ENCODE measurements around the gene CCNF. TPM values are rescaled to one million over a fixed set of nuclear protein-coding genes. Genes with fewer than 3 reads are reported as not detected.
"Not testable (repeated sequence)": the region's sequence is repeated elsewhere in the genome, so short reads cannot be mapped to it uniquely, and the experiment has no call there.

CCNF gene
- total RNA-seq = 1 to 10 TPM; 1.2 to 2.5 (median 1.8) TPM

- TF ChIP-seq CTCF (IDR thresholded peaks at IDR 0.05) (peak in 3 of 6 experiments; percentile 16 to 23 (median 19)), POLR2A (IDR thresholded peaks at IDR 0.05) (peak; percentile 41 to 57)
- WGBS, 2 donors = 0% methylated on average over 5 to 11 of the region's 103 CpGs
- DNase-seq = peak; percentile 97
- Histone ChIP-seq H3K4me1 (peaks cover 6 to 18% of the 10 kb centered on the region in 2 donors), H3K9me3 (no peaks in the 10 kb centered on the region), H3K36me3 (no peaks in the 10 kb centered on the region), H3K27me3 (no peaks in the 10 kb centered on the region), H3K4me3 (replicated peaks in 1 of 3) (peak within 1 kb of the TSS; percentile 33 to 86 (median 49)), H3K27ac (peak within 1 kb of the TSS in 2 of 3 donors; percentile 5 to 42)
- intact Hi-C loops (cut with DNase I) = loop anchor here (5.0 to 10.0 kb wide), 4 partner anchors 73 to 234 kb away; partner anchors contain the start of genes CASKIN1 and RNPS1
Observed at GRCh38 chr16:2429034-2429770, at the start of gene CCNF. TSS of gene CCNF (plus strand) at chr16:2429447. CDS start at chr16:2429482, 35 bp downstream.

GRCh38 chr16:2383501-2383900 lies 45.7 kb upstream of the CCNF start:
- Histone ChIP-seq H3K27ac (no peak overlapping the region), H3K4me3 (replicated peaks in 1 of 3) (no peak overlapping the region), H3K27me3 (no peaks in the 10 kb centered on the region), H3K9me3 (no peaks in the 10 kb centered on the region), H3K4me1 (no peaks in the 10 kb centered on the region), H3K36me3 (no peaks in the 10 kb centered on the region)
- intact Hi-C loops (cut with DNase I) = no loop called here
- TF ChIP-seq POLR2A (IDR thresholded peaks at IDR 0.05) (no peak), CTCF (IDR thresholded peaks at IDR 0.05) (no peak)
- WGBS, 2 donors = 96 to 97% methylated on average over 1 of the region's 1 CpG
- DNase-seq = no peak

- Histone ChIP-seq H3K27me3 (no peaks in the 10 kb centered on the region), H3K4me1 (no peaks in the 10 kb centered on the region), H3K9me3 (no peaks in the 10 kb centered on the region), H3K4me3 (replicated peaks in 1 of 3) (no peak overlapping the region), H3K27ac (no peak overlapping the region), H3K36me3 (no peaks in the 10 kb centered on the region)
- WGBS, 2 donors = 36 to 46% methylated on average over 2 of the region's 2 CpGs
- intact Hi-C loops (cut with DNase I) = no loop called here
- DNase-seq = no peak
- TF ChIP-seq POLR2A (IDR thresholded peaks at IDR 0.05) = no peak
- no peak for TF ChIP-seq CTCF (IDR thresholded peaks at IDR 0.05)
Observed at GRCh38 chr16:2384426-2384825, 44.8 kb upstream of the CCNF start.

- TF ChIP-seq POLR2A (IDR thresholded peaks at IDR 0.05) (no peak), CTCF (IDR thresholded peaks at IDR 0.05) (no peak)
- intact Hi-C loops (cut with DNase I) = no loop called here
- peak; percentile 17 to 18 for DNase-seq
Observed at GRCh38 chr16:2385190-2385836, 43.9 kb upstream of the CCNF start.

GRCh38 chr16:2385982-2386381 lies 43.3 kb upstream of the CCNF start:
- H3K9me3 ChIP-seq; H3K27me3 ChIP-seq; intact Hi-C loops (cut with DNase I); H3K4me3 ChIP-seq (replicated peaks in 1 of 3); H3K4me1 ChIP-seq; H3K36me3 ChIP-seq: not testable (repeated sequence)
- 58 to 77% methylated on average over 19 of the region's 19 CpGs for WGBS, 2 donors
- peak overlapping the region in 1 of 3 donors; percentile 36 for H3K27ac ChIP-seq
- peak in 1 of 2 donors; percentile 3 for DNase-seq

More at GRCh38 chr16:2385190-2385836, 43.9 kb upstream of the CCNF start:
- Histone ChIP-seq H3K27ac (peak overlapping the region in 1 of 3 donors; percentile 36), H3K9me3 (no peaks in the 10 kb centered on the region), H3K4me1 (no peaks in the 10 kb centered on the region), H3K4me3 (replicated peaks in 1 of 3) (no peak overlapping the region), H3K27me3 (no peaks in the 10 kb centered on the region), H3K36me3 (no peaks in the 10 kb centered on the region)
- WGBS, 2 donors = 50 to 61% methylated on average over 3 of the region's 3 CpGs

Data from thyroid gland (tissue), 4 donors.